Astrocyte (in vitro differentiated cells and primary cell): ENCODE data around the gene GPR62.

Experiments used
- EZH2 ChIP-seq: IDR thresholded peaks from 2 replicates; pipeline ENCODE4 v1.6.1; 2012; ENCODE audit warnings: mild to moderate bottlenecking, low read length, inconsistent platforms; ENCODE audit not compliant: insufficient read depth
- TF ChIP-seq, protein P1 (sequence below): IDR thresholded peaks from 2 replicates; pipeline ENCODE4 v1.5.1; 2011; ENCODE audit warnings: low read depth, mild to moderate bottlenecking, inconsistent platforms, low read length, moderate library complexity; ENCODE audit not compliant: insufficient read depth

DNA sequence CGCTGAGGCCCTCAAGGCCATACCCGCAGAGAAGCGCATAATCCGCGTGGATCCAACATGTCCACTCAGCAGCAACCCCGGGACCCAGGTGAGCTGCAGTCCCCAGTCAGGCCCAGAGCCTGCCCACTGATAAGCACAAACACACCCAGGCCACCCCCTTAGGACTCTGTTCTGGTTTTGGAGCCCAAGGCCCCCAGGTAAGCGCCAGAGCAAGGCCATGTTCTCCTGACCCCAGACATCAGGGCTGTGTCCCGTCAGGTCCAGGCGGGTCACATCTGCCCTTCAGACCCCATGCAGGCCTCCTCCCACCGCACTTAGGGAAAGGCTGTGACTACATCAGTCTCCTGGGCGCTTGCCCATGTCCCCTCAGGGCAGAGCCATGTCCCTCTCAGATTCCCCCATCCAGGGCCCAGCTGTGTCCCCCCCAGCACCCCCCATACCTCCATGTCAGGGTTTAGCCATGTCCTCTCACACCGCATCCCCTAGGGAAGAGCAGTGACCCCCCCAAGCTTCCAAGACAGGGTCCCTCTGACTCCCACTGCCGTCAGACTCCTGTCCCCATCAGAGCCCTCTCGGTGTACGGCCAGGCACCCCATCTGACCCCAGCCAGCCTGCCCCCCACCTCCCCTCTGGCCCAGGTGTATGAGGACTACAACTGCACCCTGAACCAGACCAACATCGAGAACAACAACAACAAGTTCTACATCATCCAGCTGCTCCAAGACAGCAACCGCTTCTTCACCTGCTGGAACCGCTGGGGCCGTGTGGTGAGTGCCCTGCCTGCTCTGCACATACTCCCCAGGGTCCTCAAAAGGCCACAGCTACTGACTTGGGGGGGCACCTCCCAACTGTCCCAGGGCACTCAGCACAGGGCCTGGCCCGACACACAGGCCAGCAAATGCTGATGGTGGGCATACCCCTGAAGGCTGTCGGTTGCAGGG lies 11.5 kb upstream of the GPR62 start:
- TF ChIP-seq, protein P1, sequence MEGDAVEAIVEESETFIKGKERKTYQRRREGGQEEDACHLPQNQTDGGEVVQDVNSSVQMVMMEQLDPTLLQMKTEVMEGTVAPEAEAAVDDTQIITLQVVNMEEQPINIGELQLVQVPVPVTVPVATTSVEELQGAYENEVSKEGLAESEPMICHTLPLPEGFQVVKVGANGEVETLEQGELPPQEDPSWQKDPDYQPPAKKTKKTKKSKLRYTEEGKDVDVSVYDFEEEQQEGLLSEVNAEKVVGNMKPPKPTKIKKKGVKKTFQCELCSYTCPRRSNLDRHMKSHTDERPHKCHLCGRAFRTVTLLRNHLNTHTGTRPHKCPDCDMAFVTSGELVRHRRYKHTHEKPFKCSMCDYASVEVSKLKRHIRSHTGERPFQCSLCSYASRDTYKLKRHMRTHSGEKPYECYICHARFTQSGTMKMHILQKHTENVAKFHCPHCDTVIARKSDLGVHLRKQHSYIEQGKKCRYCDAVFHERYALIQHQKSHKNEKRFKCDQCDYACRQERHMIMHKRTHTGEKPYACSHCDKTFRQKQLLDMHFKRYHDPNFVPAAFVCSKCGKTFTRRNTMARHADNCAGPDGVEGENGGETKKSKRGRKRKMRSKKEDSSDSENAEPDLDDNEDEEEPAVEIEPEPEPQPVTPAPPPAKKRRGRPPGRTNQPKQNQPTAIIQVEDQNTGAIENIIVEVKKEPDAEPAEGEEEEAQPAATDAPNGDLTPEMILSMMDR, result no peak
- no peak for TF ChIP-seq EZH2
